Measurements from ENCODE around the gene ZNF460.

ZNF460 gene

GRCh38 chr19:57279418-57280164 lies 694 bp upstream of the ZNF460 start:
- DNase-seq (ENCODE audit: extremely low read depth in 1 of 2, low read depth in 1 of 2), result peak; percentile 58 to 82

GRCh38 chr19:57280962-57281400 lies 696 bp downstream of the ZNF460 start:
- no peak for DNase-seq (ENCODE audit: extremely low read depth in 1 of 2, low read depth in 1 of 2)

GRCh38 chr19:57282011-57282643 lies 1.8 kb downstream of the ZNF460 start:
- DNase-seq (ENCODE audit: extremely low read depth in 1 of 2, low read depth in 1 of 2), result peak in 1 of 2 donors; percentile 20

- no peak for DNase-seq (ENCODE audit: extremely low read depth in 1 of 2, low read depth in 1 of 2)
Measured at GRCh38 chr19:57288373-57288772, 8.1 kb downstream of the ZNF460 start.

- DNase-seq (ENCODE audit: extremely low read depth in 1 of 2, low read depth in 1 of 2), result no peak
Measured at GRCh38 chr19:57290970-57291369, 10.7 kb downstream of the ZNF460 start.

GRCh38 chr19:57292547-57292946 lies 12.3 kb downstream of the ZNF460 start:
- no peak for DNase-seq (ENCODE audit: extremely low read depth in 1 of 2, low read depth in 1 of 2)

- DNase-seq (ENCODE audit: extremely low read depth in 1 of 2, low read depth in 1 of 2), result no peak
Measured at GRCh38 chr19:57293719-57294118, 13.4 kb downstream of the ZNF460 start.

- no peak for DNase-seq (ENCODE audit: extremely low read depth in 1 of 2, low read depth in 1 of 2)
Measured at GRCh38 chr19:57302020-57302465, 21.8 kb downstream of the ZNF460 start.

GRCh38 chr19:57302727-57303401 lies 22.6 kb downstream of the ZNF460 start:
- DNase-seq (ENCODE audit: extremely low read depth in 1 of 2, low read depth in 1 of 2), result no peak

- DNase-seq (ENCODE audit: extremely low read depth in 1 of 2, low read depth in 1 of 2), result no peak
Measured at GRCh38 chr19:57305056-57305455, 24.8 kb downstream of the ZNF460 start.

GRCh38 chr19:57308514-57308913 lies 28.2 kb downstream of the ZNF460 start:
- no peak for DNase-seq (ENCODE audit: extremely low read depth in 1 of 2, low read depth in 1 of 2)

- DNase-seq (ENCODE audit: extremely low read depth in 1 of 2, low read depth in 1 of 2), result no peak
Measured at GRCh38 chr19:57310792-57311191, 30.5 kb downstream of the ZNF460 start.

GRCh38 chr19:57314146-57314545 lies 33.9 kb downstream of the ZNF460 start:
- no peak for DNase-seq (ENCODE audit: extremely low read depth in 1 of 2, low read depth in 1 of 2)

- no peak for DNase-seq (ENCODE audit: extremely low read depth in 1 of 2, low read depth in 1 of 2)
Measured at GRCh38 chr19:57317503-57317902, 37.2 kb downstream of the ZNF460 start.

- DNase-seq (ENCODE audit: extremely low read depth in 1 of 2, low read depth in 1 of 2), result no peak
Measured at GRCh38 chr19:57319869-57320179, 39.5 kb downstream of the ZNF460 start.

GRCh38 chr19:57320180-57321084 lies 40.1 kb downstream of the ZNF460 start, which contains the start of gene ZNF543:
Gene ZNF543 (plus strand): TSS chr19:57320472. CDS start chr19:57320854, 382 bp downstream.
- peak; percentile 84 to 89 for DNase-seq (ENCODE audit: extremely low read depth in 1 of 2, low read depth in 1 of 2)

- DNase-seq (ENCODE audit: extremely low read depth in 1 of 2, low read depth in 1 of 2), result no peak
Measured at GRCh38 chr19:57321116-57321515, 40.8 kb downstream of the ZNF460 start.

GRCh38 chr19:57321751-57322150 lies 41.5 kb downstream of the ZNF460 start:
- no peak for DNase-seq (ENCODE audit: extremely low read depth in 1 of 2, low read depth in 1 of 2)

- DNase-seq (ENCODE audit: extremely low read depth in 1 of 2, low read depth in 1 of 2), result no peak
Measured at GRCh38 chr19:57324992-57325391, 44.7 kb downstream of the ZNF460 start.

GRCh38 chr19:57327993-57328392 lies 47.7 kb downstream of the ZNF460 start:
- no peak for DNase-seq (ENCODE audit: extremely low read depth in 1 of 2, low read depth in 1 of 2)

GRCh38 chr19:57334191-57334590 lies 53.9 kb downstream of the ZNF460 start:
- DNase-seq (ENCODE audit: extremely low read depth in 1 of 2, low read depth in 1 of 2), result no peak
